Activated T-helper 9 cell treated with anti-CD3 and anti-CD28 coated beads, Interleukin-2, amount 50 U/mL, for 16 hours (primary cell): ENCODE data around the gene TMED4.
"Not testable (repeated sequence)": the region's sequence is repeated elsewhere in the genome, so short reads cannot be mapped to it uniquely, and the experiment has no call there.

Source experiments
- DNase-seq: peaks from one replicate; pipeline ENCODE4 v3.0.0-alpha.2; 2020; ENCODE audit warnings: low read depth

Gene TMED4

GRCh38 chr7:44568771-44569560 lies 13.1 kb downstream of the TMED4 start:
- no peak for DNase-seq

DNA sequence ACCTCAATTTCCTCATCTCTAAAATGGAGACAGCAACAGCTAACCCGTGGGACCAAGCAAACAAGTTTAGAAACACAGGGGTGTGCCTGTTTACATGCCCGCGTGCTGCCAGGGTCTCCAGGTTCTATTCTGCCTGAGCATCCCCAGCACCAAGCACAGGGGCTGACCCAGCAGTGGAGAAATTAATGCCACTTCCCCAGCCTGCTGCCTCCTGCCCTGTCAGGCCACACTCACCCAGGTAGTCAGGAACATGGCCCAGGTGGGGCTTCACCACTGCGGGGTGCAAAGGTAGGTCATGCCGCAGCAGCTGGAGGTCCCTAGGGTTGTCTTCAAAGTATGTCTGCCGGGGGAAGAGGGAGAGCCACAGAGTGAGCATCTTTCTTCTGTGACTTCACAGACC lies 14.1 kb downstream of the TMED4 start:
- DNase-seq: no peak

GRCh38 chr7:44566680-44567079 lies 15.4 kb downstream of the TMED4 start:
- no peak for DNase-seq

DNA sequence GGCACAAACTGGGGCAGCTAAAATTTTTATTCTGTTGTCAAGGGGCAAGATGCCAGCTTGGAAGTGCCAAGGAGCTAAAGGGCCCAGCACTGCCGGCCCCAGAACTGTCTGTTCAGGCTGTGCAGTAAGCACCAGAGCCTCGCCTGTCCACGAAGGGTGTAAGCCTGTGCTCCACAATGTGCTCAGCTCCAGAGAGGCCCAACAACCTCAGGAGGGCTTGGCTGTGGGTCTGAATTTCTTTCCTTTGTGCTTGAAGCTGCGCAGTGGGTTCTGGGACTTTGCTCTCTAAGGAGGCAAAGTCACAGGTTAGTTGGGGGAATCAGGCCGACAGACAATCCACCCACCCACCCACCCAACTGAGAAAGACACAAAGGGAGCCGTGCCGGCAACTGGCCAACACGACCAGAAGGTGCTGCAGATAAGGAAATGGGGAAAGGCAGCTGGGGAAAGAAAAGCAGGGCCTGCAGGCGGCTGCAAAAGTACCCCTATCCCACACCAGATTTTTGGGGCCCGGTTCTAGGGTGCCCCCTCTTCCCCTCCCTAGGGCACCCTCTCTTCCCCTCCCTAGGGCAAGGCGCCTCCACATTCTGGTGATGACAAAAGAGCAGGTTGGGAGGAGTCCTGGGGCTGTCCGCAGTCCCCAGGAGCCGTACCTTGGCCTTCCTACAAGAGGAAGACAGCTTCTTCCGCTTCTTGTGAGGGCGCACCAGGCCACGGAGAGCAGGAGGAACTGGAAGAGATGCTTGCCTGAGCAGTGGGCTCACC lies 16.1 kb downstream of the TMED4 start:
- no peak for DNase-seq

DNA sequence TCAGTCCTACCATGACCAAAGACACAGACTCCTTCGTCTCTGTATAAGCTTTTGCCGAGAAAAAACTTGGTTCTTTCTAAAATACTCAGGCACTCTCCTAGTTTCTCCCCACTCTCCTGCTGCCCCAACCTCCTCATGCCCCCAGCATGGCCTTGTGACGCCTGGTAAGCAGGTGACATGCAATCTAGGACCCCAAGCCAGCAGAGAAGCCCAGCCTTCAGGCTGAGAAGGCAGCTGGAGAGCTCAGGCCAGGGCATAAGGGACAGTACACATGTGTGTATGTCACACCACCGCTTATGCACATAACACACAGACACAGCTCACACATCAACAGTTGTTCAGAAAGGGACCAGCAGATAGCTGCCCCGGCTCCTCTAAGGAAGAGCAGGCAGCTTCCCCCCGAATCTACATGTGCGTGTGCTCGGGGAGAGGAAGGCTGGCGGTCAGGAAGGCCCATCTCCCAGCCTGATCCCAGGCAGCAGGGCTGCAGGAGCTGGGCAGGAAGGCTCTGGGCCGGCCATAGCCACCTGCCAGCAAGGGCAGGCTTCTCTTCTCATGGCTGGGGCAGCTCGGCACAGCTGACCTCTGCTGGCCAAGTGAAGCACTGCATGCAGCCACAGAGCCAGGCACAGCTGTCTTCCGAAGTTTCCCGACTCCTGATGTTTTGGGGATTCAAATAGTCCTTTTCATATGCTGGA lies 16.8 kb downstream of the TMED4 start:
- DNase-seq: peak; percentile 43

DNA sequence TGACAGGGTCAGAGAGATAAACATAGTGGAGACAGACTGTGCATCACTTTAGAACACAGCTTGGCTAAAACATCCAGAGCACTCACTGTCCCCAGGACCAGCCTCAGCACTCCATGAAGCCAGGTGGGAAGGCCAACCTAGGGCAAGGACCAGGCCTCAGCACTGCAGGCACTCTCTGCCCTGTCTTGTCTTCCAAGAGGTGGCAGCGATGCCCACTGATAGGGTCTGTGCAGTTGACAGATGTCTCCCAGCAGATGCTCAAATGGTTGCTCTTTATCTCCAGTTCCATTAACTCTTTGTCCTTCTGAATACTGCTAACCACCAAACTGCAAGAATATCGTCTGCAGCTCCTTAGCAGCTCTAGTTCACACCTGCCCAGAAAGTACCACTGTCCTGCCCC lies 17.4 kb downstream of the TMED4 start:
- DNase-seq: no peak

GRCh38 chr7:44563171-44563679 lies 18.8 kb downstream of the TMED4 start:
- no peak for DNase-seq

DNA sequence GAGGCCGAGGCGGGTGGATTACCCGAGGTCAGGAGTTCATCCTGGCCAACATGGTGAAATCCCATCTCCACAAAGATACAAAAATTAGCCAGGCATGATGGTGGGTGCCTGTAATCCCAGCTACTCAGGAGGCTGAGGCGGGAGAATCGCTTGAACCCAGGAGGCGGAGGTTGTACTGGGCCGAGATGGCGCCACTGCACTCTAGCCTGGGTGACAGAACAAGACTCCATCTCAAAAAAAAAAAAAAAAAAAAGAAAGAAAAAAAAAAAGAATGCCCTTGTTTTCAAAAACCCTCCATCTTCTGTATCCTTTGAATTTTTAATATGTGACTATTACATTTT lies 19.4 kb downstream of the TMED4 start:
- DNase-seq: not testable (repeated sequence)

GRCh38 chr7:44561962-44562621 lies 19.9 kb downstream of the TMED4 start:
- no peak for DNase-seq

DNA sequence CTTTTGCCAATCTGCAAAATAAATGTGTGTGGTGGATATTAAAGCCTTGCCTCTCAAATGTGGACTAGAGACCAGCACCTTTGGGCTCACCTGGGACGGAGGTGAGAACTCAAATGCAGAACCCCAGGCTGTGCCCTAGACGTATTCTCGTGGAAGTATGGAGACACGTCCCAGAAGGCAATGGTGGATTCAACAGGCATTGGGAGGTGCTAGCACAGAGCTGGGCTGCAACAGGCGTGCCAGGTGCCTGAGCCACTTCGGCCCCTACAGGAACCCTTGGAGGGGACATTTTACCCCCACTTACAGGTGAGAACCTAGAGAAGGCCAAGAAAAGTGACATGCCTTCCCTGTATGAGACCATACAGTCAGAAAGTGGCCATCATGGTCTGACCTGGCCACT lies 20.6 kb downstream of the TMED4 start:
- DNase-seq: no peak

GRCh38 chr7:44559485-44559884 lies 22.5 kb downstream of the TMED4 start:
- DNase-seq: no peak

GRCh38 chr7:44557485-44557884 lies 24.5 kb downstream of the TMED4 start:
- DNase-seq: no peak

DNA sequence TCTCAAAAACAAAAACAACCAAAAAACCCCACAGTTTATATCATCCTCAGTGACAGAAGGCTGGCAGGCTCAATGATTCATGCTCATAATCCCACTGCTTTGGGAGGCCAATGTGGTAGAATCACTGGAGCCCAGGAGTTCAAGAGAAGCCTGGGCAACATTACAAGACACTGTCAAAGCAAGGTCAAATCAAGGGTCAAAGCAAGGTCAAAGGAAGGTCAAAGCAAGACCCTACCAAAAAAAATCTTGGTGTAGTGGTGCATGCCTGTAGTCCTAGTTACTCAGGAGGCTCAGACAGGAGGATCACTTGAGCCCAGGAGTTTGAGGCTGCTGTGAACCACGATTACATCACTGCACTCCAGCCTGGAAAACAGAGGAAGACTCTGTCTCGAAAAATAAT lies 26.7 kb downstream of the TMED4 start:
- no peak for DNase-seq

- not testable (repeated sequence) for DNase-seq
Measured at GRCh38 chr7:44552473-44553005, 29.5 kb downstream of the TMED4 start.

DNA sequence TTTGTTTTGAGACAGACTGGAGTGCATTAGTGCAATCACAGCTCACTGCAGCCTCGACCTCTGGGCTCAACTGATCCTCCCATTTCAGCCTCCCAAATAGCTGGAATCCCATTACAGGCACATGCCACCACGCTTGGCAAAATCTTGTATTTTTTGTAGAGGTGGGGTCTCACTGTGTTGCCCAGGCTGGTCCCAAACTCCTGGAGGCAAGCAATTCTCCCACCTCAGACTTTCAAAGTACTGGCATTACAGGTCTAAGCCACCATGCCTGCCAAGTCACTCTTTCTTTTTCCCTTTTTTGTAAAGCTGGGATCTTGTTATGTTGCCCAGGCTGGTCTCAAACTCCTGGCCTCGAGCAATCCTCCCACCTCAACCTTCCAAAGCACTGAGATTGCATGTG lies 32.6 kb downstream of the TMED4 start:
- no peak for DNase-seq

- DNase-seq: no peak
Measured at GRCh38 chr7:44548893-44549292, 33.1 kb downstream of the TMED4 start.

DNA sequence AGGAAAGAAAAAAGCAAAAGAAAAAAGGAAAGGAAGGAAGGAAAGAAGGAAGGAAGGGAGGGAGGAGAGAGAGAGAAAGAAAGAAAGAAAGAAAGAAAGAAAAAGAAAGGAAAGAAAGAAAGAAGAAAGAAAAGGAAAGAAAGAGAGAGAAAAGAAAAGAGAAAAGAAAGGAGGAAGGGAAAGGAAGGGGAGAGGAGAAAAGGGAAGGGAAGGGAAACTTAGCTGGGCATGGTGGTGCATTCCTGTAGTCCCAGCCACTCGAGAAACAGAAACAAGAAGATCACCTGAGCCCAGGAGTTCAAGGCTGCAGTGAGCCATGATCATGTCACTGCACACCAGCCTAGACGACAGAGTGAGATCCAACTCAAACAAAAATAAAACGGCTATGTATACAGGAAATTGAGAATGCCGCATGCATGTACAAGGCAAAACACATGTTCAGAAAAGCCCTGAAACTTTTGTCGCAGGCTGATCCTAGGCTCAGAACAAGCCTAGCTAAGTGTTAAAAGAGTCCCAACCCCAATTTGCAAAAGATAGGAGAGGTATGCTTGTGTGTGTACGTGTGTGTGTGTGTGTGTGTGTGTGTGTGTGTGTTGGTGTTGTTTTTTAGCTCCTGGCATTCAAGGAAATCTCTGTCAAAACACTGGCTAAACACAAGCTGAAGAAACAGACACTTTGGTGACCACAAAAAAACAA lies 34.3 kb downstream of the TMED4 start:
- DNase-seq: no peak

DNA sequence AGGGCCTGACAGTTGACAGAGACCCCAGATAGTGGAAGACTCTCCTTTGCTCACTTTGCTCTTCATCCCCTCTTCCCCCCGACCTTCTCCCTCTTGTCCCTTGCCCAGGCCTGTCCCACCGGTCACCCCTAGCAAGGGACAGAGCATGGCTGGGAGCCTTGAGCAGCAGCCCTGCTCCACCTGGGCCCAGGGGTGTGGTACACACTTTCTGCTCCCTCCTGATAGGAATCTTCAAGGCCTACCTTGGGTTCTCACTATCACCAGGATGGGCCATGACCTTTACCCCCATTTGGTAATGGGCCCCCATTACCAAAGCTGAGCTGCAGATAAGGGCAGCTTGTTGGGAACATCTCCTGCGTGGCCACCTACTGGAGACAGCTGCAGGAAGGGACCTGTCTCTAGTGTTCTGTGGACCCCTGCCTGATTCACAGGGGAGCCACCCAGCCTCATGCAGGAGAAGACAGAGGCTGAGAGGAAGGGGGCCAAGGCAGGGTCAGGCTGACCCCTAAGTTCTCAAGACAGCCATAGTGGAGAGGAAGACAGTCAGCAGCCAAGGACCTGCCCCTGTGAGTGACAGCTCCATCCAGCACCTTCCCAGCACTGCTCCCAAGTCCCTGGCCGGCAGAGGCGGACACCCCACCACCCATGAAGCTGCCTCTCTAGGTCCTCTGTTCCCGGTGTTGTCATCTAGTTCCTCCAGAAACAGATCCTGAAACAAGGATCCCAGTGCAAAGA lies 40.0 kb downstream of the TMED4 start:
- no peak for DNase-seq

- DNase-seq: no peak
Measured at GRCh38 chr7:44541028-44541869, 40.8 kb downstream of the TMED4 start, which contains the start of gene NPC1L1. Gene NPC1L1 (minus strand): TSS chr7:44541330. CDS start chr7:44541259, 71 bp downstream.

DNA sequence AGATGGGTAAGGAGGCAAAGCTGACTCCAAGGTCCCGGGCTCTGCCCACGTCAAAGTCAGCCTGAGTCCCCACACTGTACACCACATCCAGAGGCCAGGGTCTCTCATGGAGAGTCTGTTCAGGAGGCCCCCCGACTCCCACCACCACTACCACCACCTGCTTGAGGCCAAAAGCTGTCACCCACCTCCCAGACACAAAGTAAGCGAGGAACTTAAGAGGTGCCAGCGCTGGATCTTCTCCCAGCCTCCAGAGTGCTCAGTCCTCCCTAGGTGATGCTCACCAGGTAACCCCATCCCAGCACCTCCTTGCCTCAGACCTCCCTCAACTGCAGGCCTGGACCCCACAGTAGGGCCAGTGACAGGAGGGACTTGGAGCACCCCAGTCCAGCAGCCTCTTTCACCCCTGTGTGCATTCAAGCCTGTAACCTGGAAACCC lies 41.4 kb downstream of the TMED4 start:
- DNase-seq: no peak
